GM20000 (cell line): Measurements from ENCODE around the gene CDK7.
"Not testable (repeated sequence)": the region's sequence is repeated elsewhere in the genome, so short reads cannot be mapped to it uniquely, and the experiment has no call there.

Experiments used
- DNase-seq: peaks from one replicate; pipeline ENCODE4 v3.0.0; 2012; ENCODE audit warnings: low spot score
- CTCF ChIP-seq: IDR thresholded peaks from 2 replicates; pipeline ENCODE4 v1.5.1; 2012; ENCODE audit warnings: mild to moderate bottlenecking, control low read depth; ENCODE audit errors: extremely low read depth, missing control alignments

Gene CDK7

GRCh38 chr5:69242215-69242927 is 7.7 kb downstream of the CDK7 start:
- no peak for TF ChIP-seq CTCF
- no peak for DNase-seq

GRCh38 chr5:69245031-69245430 is 10.3 kb downstream of the CDK7 start:
- no peak for DNase-seq
- no peak for TF ChIP-seq CTCF

GRCh38 chr5:69248019-69248418 is 13.3 kb downstream of the CDK7 start:
- no peak for DNase-seq
- no peak for TF ChIP-seq CTCF

GRCh38 chr5:69250593-69250992 is 15.9 kb downstream of the CDK7 start:
- DNase-seq, result no peak
- no peak for TF ChIP-seq CTCF

GRCh38 chr5:69252437-69252836 is 17.8 kb downstream of the CDK7 start:
- DNase-seq, result no peak
- TF ChIP-seq CTCF, result no peak

- not testable (repeated sequence) for DNase-seq
Measured at GRCh38 chr5:69255940-69256339, 21.3 kb downstream of the CDK7 start.

- no peak for DNase-seq
- TF ChIP-seq CTCF, result no peak
Measured at GRCh38 chr5:69257577-69257976, 22.9 kb downstream of the CDK7 start.

- no peak for DNase-seq
- no peak for TF ChIP-seq CTCF
Measured at GRCh38 chr5:69261034-69261433, 26.3 kb downstream of the CDK7 start.
